Measurements from ENCODE around the gene PPP1R3C.
A peak's percentile ranks its signal among the peaks of the same experiment; 100 is the strongest.

Gene PPP1R3C

DNA sequence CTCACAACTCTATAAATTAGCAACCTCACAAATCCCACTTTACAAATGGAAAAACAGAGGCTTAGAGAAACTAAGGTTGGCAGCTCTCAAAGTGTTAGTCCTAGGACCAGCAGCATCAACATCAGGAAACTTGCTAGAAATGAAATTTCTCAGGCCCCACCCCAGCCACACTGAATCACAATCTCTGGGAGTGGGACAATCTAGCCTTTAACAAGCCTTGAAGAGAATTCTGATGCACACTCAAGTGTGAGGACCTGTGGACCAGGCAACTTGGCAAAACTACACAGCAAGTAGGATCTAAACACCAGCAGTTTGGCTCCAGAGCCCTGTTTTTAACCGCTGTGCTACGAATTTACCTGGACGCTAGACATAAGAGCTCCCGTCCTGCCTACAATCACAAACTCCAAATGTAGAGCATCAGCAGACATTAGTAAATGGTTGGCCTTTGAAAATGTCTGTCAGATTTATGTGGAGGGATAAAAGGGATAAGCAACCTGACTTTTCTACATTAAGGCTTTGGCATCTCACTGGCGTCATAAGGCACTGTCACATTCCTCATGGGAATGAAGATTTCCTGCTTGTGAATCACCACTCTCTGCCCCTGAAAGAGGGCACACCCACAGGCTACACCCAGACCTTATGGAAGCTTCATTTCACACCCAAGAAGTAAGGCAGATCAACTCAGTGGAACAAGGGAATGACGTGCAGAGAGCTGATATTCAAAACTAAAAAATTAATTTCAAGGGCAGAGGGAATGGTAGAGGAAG, 34.5 kb downstream of the PPP1R3C start:
- DNase-seq: no peak

DNA sequence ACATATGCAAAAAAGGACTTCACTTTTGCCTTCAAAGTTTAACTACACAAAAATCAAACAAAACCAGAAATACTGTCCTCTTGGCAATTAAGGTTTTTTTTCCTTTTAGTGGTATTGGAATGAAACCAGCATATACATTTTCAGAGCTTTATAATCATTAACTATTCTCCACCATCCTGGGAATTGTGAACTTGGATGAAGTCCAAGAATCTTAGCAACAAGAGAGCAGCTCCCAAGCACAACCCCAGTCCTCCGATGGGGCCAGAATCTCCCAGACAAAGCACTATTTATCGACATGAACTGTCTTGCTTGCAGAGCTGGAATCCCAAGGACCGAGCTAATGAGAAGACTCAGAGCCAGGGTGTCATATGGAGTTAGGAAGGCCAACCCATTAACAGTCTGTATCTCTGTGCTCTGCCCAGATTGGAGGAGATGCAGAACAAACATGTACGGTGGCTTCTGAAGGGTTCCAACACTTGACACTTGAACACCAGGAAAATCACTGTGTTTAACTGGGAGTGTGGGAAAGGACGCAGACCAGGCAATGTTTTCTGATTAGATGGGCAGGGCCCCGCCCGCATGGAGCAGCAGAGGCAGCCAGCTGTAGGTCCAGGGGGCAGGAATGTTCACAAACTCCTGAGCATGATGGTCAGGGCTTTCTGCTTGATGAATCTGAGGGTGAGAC, 35.5 kb downstream of the PPP1R3C start:
- no peak for DNase-seq

DNA sequence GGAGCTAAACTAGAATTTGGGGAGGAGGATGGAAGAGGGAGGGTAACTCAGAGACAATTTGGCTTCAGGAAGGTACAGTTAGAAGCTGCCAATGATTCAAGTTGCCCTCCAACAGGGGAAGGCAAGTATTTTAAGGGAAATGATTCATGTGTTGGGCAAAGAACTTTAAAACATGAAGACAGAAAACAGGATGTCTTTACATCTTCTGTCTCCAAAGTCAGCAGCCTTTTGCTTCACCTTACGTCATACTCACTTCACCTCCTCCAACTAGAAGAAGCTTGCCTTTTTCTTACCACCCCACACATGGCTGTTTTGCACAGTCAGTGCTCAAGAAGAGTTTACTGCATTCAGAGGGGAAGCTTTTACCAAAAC, 36.1 kb downstream of the PPP1R3C start:
- no peak for DNase-seq

DNA sequence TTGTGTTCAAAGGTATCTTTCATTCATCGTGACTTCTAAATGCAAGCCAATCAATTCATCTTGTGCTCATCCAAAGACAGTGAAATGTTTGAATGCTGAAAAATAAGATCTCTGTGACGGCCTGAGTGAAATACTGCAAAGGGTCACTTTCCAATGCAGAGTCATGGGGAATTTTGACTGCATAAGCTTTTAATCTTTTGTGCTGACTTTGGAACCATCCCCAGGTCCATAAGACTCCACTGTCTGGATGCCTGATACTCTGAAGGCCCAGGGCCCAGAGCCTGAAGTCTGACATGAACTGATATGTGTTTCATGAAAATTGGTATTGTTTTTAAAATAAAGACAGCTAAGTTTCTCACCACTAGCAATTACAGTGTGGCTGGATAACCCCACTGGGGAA, 39.0 kb downstream of the PPP1R3C start:
- DNase-seq: no peak

DNA sequence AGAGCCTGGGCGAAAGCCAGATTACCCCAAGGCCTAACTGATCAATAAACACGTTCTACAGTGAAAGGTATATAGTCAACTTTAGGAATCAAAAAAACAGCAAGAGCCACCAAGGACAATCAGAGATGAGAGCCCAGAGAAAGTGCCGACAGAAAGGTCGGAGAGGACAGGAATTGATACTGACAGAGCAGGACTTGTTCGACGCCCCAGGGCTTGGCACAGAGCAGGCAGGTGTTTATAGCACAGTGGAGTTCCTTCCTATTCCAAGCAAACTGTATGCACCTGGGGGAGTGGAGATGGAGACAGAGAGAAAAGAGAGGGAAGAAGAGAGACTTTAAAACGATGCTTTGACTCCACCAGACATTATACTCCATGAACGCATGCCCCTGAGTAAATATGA, 39.5 kb downstream of the PPP1R3C start:
- DNase-seq: no peak

DNA sequence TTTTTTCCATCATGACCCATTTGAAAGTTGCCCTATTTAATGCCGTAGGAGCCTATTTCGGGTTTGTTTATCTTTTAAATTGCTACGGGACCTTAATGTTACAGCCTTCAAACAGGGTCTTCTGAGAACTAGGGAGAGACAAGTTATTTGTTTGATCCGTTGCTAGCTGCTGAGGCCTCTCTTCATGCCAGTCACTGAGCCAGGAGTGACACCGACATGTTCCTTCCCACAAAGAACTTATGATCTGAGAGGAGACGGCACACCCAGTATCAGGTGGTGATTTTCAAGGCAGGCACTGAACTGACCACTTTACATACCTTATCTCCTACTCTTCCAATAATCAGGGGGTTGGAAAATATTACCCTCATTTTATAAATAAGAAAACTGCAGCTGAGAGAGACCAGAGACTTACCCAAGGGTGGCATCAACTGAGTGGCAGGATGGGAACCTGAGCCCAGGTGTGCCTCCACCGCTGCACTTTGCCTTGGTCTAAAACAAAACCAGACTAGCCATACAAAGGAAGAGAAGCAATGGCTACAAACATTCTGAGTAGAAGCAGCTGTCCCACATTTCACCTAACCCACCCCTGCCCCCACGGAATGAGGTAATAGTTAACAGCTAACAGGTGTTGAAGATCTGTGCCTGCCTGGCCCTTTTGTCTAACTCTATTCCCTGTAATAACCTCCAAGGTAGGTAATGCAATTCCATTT, 40.5 kb downstream of the PPP1R3C start:
- peak; percentile 20 for DNase-seq

DNA sequence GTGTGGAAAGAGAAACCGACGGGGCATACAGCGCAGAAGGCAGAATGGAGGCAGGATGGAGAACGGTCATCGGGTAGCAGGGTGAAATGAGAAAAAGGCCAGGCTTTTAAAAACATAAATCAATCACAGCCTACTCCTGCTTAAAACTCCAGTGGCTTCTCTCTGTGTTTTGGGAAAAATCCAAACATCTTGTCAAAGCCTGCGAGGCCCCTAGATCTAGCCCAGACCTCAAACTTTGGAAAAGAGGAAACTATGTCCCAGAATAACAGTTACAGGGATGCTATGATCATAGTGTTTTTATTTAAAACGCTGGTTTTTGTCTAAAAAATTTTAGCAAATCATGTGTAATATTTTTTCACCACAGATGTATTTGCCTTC, 41.1 kb downstream of the PPP1R3C start:
- no peak for DNase-seq

DNA sequence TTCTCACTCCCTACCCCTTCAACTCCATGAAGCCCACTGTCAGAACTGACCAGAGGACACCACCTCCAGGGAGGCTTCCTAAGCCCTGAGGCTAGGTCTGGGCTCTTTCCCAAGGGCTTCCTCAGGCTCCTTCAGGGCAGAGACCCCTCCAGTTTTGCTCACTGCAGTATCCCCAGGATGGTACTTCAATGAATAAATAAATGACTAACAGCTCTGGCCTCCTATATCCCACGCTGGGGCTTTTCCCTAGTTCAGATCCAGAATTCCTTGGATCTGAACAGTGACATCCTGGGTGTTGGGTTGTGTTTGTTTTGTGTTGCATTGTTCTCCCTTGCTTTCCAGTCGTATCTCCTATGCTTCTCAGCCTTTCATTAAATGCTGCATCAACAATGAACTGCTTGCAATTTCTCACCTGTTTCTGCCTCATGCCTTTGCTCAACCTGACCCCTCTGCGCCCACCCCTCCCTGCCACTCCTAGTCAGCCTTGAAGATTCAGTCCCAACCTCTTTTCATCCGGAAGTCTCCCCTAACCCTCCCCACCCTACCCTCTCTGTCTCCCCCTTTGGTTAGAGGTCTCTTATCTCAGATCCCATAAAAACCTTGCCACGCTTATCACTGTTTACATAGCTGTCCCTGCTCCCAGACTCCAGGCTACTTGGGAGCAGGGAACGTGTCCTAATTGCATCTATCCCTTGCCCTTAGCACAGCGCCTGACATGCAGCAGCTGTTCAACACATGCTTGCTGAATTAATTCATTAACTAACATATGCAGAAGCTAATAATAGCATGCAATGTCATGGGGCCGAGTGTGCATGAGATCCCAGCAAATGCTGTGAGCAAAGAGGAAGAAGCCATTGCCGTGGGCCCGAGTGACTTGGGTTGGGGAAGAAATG, 41.7 kb downstream of the PPP1R3C start:
- DNase-seq: no peak

DNA sequence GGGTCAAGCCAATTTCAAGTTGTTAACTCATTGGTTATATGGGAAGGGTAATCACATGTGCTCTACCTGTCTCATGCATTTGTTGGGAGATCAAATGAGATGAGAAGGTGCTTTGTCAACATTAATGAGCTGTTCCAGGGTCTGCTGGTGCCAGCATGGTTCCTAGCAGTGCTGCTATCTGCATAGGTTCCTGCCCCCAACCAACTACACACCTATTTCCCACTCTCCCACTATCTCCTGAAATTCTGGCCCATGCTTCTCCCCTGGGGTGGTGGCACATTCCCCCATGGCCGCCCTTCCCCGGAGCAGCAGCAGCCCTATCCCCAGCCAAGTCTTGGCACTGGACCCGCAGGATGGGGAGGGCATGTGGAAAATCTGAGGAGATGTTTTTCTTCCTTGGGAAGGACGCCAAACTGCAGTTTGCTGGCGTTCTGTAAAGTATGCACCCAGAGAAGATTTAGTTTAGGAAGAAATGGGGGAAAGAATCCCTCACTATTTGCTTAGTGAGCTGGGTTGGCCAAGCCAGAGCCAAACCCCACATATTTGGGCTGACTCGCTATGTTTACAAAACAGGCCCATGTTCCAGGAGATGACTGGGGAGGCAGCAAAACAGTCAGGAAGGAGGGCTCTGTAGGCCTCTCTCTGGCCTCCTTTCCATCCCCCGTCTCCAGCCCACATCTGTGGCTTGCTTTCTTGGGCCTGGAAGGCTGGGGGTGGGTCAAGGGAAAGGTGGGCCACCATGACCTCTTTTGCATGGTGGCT, 42.5 kb downstream of the PPP1R3C start:
- DNase-seq: no peak

DNA sequence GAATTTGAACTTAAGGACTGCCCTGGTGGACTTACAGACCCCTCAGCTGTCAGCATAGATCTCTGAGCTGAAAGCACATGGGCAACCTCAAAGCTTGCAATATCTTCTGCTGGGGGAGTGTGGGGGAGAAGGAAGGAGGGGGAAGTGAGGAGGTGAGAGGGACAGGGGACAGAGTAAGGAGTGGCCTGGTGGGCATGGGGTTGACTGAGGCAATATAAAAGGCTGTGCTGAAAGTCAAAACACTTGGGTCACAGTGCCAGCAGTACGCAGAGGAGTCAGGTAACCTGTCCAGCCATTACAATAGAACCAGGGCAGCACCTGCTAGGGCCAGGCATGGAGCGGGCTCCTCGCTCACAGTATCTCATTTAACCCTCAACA, 43.2 kb downstream of the PPP1R3C start:
- no peak for DNase-seq

DNA sequence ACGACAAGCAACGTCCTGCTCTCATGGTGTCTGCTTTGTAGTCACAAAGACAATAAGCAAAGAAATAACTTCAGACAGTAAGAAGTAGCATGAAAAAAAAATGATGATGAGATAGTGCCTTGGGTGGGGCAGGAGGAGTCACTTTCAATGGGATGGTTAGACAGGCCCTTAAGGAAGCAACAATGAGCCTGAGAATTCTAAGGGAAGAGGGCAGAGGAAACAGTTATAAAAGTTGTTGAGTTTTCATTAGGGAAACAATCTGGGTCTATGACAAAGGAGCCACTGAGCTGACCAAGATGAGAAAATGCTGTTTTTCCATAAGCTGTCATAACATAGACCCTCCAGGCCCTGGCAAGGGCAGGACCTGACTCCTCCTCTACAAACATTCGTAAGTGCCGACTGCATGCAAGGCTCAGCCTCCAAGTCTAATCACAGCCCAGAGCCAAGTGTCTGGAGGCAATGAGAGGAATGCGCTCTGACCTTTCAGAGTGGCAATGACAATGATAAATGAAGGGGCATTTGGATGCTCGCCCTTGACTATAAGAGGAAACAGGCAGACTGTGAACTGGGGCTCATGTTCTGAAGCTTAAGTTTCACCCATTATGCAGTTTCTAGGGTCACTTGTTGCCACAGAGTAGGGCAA, 43.7 kb downstream of the PPP1R3C start:
- DNase-seq: no peak

DNA sequence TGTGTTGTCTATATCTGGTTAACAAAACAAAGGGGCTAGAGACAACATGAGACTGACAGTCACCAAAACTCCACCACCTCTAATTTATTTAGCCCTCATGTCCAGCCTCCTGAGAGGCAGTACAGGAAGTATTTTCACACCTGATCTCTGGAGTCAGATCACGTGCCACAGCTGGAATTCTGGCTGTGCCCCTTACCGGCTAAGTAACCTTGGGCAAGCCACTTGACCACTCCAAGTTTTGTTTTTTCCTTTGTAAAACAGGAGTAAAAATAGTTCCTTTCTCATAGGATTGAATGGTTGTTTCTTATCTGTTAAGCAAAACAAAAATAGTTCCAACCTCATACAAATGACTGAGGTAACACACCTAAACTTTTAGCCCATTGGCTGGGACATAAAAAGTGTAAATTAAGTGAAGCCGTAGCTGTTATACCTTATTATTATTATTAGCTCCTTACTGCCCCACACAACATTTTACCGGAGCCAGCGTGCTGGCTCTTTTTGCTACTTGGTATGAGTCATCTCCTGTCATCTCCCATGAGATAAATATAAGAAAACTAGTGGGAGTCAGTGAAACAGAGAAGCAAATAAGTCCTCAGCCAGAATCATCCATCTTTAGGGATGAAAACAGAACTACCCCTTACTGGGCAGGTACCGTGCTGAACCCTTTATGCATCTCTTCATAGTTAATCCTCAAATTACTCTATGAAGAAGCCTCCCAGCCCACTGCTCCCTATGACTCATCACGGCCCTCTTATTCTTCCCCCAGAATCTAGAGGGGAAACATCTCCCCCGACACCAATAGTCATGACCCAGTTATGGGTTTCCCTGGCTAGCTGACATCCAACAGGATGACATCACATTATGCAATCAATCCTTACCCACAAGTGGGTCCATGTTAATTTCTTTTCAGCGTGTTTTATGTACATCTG, 44.9 kb downstream of the PPP1R3C start:
- DNase-seq: no peak

DNA sequence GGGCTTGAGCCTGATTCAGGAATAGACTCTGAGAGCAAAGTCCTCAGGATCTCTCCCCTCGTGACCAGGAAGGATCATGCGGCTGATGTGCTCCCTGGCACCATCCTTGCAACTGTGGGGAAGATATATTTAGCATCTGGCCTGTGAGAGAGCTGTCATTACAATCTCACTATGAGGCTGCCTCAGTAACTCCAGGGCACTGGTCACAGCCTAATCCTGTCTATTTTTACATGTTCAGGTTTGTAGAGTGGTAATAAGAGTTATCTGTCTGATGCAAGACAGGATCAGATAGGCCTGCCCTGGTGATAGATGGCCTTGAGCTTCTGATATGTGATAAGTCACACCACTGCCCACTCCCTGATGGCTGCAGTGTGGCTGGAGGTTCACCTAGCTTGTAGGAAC, 50.7 kb downstream of the PPP1R3C start:
- no peak for DNase-seq

DNA sequence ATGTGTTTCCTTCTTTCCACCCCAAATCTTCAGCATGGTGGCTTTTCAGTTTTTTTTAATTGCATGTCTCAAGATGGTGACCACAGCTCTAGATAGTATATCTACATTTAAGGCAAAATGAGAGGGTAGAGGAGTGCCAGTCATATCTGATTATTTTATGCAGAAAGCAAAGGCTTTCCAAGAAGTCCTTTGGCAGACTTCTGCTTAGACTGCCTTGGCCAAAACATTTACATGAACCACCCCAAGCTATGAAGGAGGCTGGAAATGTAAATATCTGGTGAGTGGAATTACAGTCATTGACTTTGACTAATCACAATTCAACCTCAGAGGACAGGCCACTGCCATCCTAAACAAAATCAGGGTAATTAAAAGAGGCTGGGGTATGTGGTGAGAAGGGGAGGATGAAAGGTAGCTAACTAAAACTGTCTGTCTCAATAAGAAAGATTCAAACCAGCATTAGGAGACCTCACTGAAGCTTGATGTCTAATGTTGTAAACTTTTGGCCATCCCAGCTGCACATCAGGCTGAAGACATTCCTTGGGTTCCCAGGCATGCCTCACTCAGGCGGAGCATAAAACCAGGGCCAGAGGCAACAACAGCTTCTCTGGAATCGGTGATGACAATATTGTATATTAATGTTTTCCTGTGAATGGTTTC, 53.4 kb downstream of the PPP1R3C start:
- no peak for DNase-seq

All from NCI-H2107 (cell line).